ENCODE results near the gene FAM114A2.
A peak's percentile ranks its signal among the peaks of the same experiment; 100 is the strongest.
"Not testable (repeated sequence)": the region's sequence is repeated elsewhere in the genome, so short reads cannot be mapped to it uniquely, and the experiment has no call there.

FAM114A2 gene

GRCh38 chr5:154038707-154039457 is at the start of gene FAM114A2, which contains the start of gene MFAP3:
Gene FAM114A2 (minus strand): TSS chr5:154038910. CDS start chr5:154034953, 3,957 bp downstream.
Gene MFAP3 (plus strand): TSS chr5:154038967. CDS start chr5:154049723, 10,756 bp downstream.
- DNase-seq = peak; percentile 78

GRCh38 chr5:154087260-154087659 is 48.5 kb upstream of the FAM114A2 start:
- DNase-seq = no peak

GRCh38 chr5:154086641-154087040 is 47.9 kb upstream of the FAM114A2 start:
- no peak for DNase-seq

GRCh38 chr5:154086146-154086545 is 47.4 kb upstream of the FAM114A2 start:
- DNase-seq = no peak

- DNase-seq = no peak
Observed at GRCh38 chr5:154084062-154084639, 45.4 kb upstream of the FAM114A2 start.

GRCh38 chr5:154081246-154081645 is 42.5 kb upstream of the FAM114A2 start:
- DNase-seq = no peak

GRCh38 chr5:154078272-154078671 is 39.6 kb upstream of the FAM114A2 start:
- DNase-seq = no peak

GRCh38 chr5:154077696-154078095 is 39.0 kb upstream of the FAM114A2 start:
- DNase-seq = no peak

GRCh38 chr5:154076240-154076922 is 37.7 kb upstream of the FAM114A2 start:
- DNase-seq = no peak

GRCh38 chr5:154072414-154073171 is 33.9 kb upstream of the FAM114A2 start:
- peak; percentile 55 for DNase-seq

- DNase-seq = no peak
Observed at GRCh38 chr5:154071799-154072413, 33.2 kb upstream of the FAM114A2 start.

- DNase-seq = not testable (repeated sequence)
Observed at GRCh38 chr5:154069854-154070253, 31.1 kb upstream of the FAM114A2 start.

- no peak for DNase-seq
Observed at GRCh38 chr5:154065971-154066370, 27.3 kb upstream of the FAM114A2 start.

- DNase-seq = no peak
Observed at GRCh38 chr5:154063372-154063771, 24.7 kb upstream of the FAM114A2 start.

- no peak for DNase-seq
Observed at GRCh38 chr5:154060606-154061005, 21.9 kb upstream of the FAM114A2 start.

- DNase-seq = no peak
Observed at GRCh38 chr5:154059583-154059982, 20.9 kb upstream of the FAM114A2 start.

- no peak for DNase-seq
Observed at GRCh38 chr5:154059039-154059430, 20.3 kb upstream of the FAM114A2 start.

- DNase-seq = no peak
Observed at GRCh38 chr5:154058055-154059038, 19.6 kb upstream of the FAM114A2 start.

- no peak for DNase-seq
Observed at GRCh38 chr5:154055201-154055600, 16.5 kb upstream of the FAM114A2 start.

GRCh38 chr5:154053468-154053867 is 14.8 kb upstream of the FAM114A2 start:
- DNase-seq = no peak

GRCh38 chr5:154049636-154050035 is 10.9 kb upstream of the FAM114A2 start:
- no peak for DNase-seq

Measured in GDM1 (cell line).